HUES48 (cell line): Measurements from ENCODE around the gene GSTT2.

Experiments
- H3K27ac ChIP-seq: one replicate; pipeline ENCODE4 v1.7.0; 2013; ENCODE audit warnings: low read depth, low read length, inconsistent platforms
- H3K27me3 ChIP-seq: 2 replicates; pipeline ENCODE4 v1.6.1; 2013; ENCODE audit warnings: mild to moderate bottlenecking, low read length; ENCODE audit not compliant: control insufficient read depth, insufficient read depth
- H3K36me3 ChIP-seq: 2 replicates; pipeline ENCODE4 v1.6.1; 2013; ENCODE audit warnings: low read length; ENCODE audit not compliant: control insufficient read depth, insufficient read depth
- H3K4me1 ChIP-seq: 2 replicates; pipeline ENCODE4 v1.6.1; 2013; ENCODE audit warnings: mild to moderate bottlenecking, low read length; ENCODE audit not compliant: control insufficient read depth, insufficient read depth
- H3K4me3 ChIP-seq: 2 replicates; pipeline ENCODE4 v1.5.1; 2013; ENCODE audit warnings: mild to moderate bottlenecking, low read depth, low read length
- H3K9ac ChIP-seq: 2 replicates; pipeline ENCODE4 v1.6.1; 2013; ENCODE audit warnings: mild to moderate bottlenecking, low read depth, low read length, moderate library complexity
- H3K9me3 ChIP-seq: 2 replicates; pipeline ENCODE4 v1.6.1; 2013; ENCODE audit warnings: low read length; ENCODE audit not compliant: control insufficient read depth, insufficient read depth

The GSTT2 gene

DNA sequence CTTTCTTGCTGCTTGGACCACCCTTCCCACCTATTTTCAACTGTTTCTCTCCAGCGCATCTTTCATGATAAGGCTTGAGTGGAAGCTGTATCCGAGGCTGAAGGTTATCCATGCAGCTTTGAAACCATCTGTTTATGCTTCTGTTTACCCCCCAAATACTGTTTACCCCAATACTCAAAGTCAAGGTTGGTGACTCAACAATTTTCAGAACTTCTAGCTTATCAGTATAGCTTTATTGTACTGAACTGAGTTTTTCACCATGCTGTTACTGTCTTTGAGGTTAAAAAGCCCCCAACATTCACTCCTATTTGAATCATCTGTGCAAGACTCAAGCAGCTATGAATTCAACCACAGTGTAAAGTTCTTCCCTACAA is 30.1 kb downstream of the GSTT2 start:
- no peaks in the 10 kb centered on the region for H3K4me1 ChIP-seq
- no peaks in the 10 kb centered on the region for H3K27me3 ChIP-seq
- no peak overlapping the region for H3K27ac ChIP-seq
- H3K9me3 ChIP-seq, result no peaks in the 10 kb centered on the region
- H3K4me3 ChIP-seq, result no peak overlapping the region
- H3K36me3 ChIP-seq, result no peaks in the 10 kb centered on the region
- no peak overlapping the region for H3K9ac ChIP-seq

DNA sequence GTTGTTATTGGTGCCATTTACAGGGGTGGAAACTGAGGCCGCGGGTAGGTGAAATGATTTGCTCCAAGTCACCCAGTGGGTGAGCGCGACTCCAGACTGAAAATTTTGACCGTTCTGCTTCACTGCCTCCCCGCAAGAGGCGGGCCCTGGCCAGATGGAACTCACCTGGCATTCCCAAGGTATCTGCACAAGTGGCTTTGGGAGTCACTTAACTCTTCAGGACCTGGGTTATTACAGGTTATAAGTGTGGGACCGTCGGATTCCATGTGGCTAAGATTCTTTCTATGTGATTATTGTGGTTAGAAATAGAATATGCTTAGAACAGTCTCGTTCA is 31.8 kb downstream of the GSTT2 start:
- H3K27ac ChIP-seq, result peak overlapping the region; percentile 82
- peak overlapping the region; percentile 52 for H3K9ac ChIP-seq
- no peaks in the 10 kb centered on the region for H3K4me1 ChIP-seq
- no peaks in the 10 kb centered on the region for H3K36me3 ChIP-seq
- H3K27me3 ChIP-seq, result no peaks in the 10 kb centered on the region
- peak overlapping the region; percentile 83 for H3K4me3 ChIP-seq
- no peaks in the 10 kb centered on the region for H3K9me3 ChIP-seq

DNA sequence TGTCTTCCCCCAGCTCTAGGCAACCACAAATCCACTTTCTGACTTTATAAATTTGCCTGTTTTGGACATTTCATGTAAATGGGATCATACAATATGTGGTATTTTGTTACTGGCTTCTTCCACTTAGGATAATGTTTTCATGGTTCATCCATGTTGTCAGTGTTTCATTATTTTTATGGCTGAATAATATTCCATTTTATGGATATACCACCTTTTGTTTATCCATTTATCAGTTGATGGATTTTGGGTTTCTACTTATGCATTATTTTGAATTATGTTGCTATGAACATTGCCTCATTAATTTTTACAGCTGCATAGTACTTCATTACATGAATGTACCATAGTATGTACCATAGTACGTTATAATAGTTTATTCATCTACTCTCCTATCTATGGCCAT is 36.2 kb downstream of the GSTT2 start:
- no peaks in the 10 kb centered on the region for H3K9me3 ChIP-seq
- H3K27me3 ChIP-seq, result no peaks in the 10 kb centered on the region
- no peaks in the 10 kb centered on the region for H3K4me1 ChIP-seq
- H3K36me3 ChIP-seq, result 0 out of 2 replicates have a peak, but pooled peaks cover 5% of the 10 kb centered on the region
- no peak overlapping the region for H3K4me3 ChIP-seq
- H3K27ac ChIP-seq, result no peak overlapping the region
- H3K9ac ChIP-seq, result no peak overlapping the region

DNA sequence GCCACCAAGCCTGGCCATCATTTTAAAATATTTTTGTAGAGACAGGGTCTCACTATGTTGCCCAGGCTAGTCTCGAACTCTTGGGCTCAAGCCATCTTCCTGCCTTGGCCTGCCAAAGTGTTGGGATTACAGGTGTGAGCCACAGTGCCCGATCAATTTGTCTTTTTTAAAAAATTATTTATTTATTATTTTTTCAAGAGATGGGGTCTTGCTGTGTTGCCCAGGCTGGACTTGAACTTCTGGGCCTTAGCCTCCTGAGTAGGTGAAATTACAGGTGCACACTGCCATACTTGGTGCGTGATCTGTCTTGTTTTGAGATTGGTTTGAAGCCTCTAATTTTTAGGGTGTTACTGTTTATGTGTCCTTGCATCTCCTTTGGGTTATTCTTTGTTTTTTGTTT is 41.4 kb downstream of the GSTT2 start:
- H3K9ac ChIP-seq, result no peak overlapping the region
- peaks cover 5% of the 10 kb centered on the region for H3K4me1 ChIP-seq
- H3K36me3 ChIP-seq, result peaks cover 5% of the 10 kb centered on the region; the same call in 1 of the 2 replicates
- H3K27me3 ChIP-seq, result no peaks in the 10 kb centered on the region
- H3K4me3 ChIP-seq, result no peak overlapping the region
- H3K27ac ChIP-seq, result no peak overlapping the region
- H3K9me3 ChIP-seq, result no peaks in the 10 kb centered on the region

DNA sequence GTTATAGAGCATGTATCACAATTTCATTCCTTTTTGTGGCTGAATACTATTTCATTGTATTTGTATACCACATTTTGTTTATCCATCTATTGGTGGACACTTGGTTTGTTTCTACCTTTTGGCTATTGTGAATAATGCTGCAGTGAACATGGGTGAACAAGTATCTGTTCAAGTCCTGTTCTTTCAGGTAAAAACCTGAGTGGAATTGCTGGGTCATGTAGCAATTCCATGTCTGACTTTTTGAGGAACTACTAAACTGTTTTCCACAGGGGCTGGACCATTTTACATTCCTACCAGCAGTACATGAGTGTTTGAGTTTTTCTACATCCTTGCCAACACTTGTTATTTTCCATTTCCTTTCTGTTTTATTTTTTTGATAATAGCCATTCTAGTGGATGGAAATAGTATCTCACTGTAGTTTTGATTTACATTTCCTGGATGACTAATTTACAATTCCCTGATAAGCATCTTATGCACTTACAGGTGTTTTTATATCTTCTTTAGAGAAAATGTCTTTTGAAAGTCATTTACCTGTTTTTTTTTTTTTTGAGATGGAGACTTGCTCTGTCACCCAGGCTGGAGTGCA is 43.4 kb downstream of the GSTT2 start:
- H3K9ac ChIP-seq, result no peak overlapping the region
- H3K4me1 ChIP-seq, result peaks cover 5% of the 10 kb centered on the region
- H3K27me3 ChIP-seq, result no peaks in the 10 kb centered on the region
- H3K9me3 ChIP-seq, result no peaks in the 10 kb centered on the region
- no peak overlapping the region for H3K4me3 ChIP-seq
- H3K27ac ChIP-seq, result no peak overlapping the region
- H3K36me3 ChIP-seq, result no peaks in the 10 kb centered on the region; the same call in 1 of the 2 replicates

DNA sequence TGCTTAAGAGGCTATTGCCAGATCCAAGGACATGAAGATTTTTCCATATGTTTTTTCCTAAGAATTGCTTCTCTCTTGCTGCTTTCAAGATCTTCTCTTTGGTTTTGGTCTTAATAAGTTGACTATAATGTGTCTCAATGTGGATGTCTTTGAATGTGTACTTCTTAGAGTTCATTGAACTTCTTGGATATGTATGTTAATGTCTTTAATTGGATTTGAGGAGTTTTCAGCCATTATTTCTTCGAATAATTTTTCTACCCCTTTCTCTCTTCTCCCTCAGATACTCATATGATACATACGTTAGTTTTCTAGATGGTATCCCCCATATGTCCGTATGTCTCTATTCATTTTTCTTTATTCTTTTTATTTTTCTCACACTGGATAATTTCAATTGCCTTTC is 44.4 kb downstream of the GSTT2 start:
- no peaks in the 10 kb centered on the region for H3K9me3 ChIP-seq
- peaks cover 5% of the 10 kb centered on the region for H3K4me1 ChIP-seq
- H3K36me3 ChIP-seq, result no peaks in the 10 kb centered on the region; the same call in 1 of the 2 replicates
- no peak overlapping the region for H3K9ac ChIP-seq
- no peaks in the 10 kb centered on the region for H3K27me3 ChIP-seq
- no peak overlapping the region for H3K27ac ChIP-seq
- H3K4me3 ChIP-seq, result no peak overlapping the region

DNA sequence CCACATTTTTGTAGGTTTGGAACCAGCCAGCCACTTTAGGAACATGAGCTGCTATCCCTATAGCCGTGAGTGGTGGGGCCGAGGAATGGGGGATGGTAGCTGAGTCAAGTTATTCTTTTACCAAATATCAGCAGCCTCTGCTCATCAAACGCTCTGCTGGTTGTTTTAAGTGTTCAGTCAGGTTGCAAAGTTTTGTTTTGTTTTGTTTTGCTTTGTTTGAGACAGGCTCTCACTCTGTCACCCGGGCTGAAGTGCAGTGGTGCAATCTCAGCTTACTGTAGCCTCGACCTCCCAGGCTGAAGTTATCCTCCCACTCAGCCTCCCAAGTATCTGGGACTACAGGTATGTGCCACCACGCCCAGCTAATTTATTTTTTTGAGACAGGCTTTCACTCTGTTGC is 45.5 kb downstream of the GSTT2 start:
- H3K4me1 ChIP-seq, result peaks cover 5% of the 10 kb centered on the region
- H3K27me3 ChIP-seq, result no peaks in the 10 kb centered on the region
- H3K9ac ChIP-seq, result no peak overlapping the region
- H3K4me3 ChIP-seq, result no peak overlapping the region
- no peak overlapping the region for H3K27ac ChIP-seq
- no peaks in the 10 kb centered on the region; the same call in 1 of the 2 replicates for H3K36me3 ChIP-seq
- H3K9me3 ChIP-seq, result no peaks in the 10 kb centered on the region

DNA sequence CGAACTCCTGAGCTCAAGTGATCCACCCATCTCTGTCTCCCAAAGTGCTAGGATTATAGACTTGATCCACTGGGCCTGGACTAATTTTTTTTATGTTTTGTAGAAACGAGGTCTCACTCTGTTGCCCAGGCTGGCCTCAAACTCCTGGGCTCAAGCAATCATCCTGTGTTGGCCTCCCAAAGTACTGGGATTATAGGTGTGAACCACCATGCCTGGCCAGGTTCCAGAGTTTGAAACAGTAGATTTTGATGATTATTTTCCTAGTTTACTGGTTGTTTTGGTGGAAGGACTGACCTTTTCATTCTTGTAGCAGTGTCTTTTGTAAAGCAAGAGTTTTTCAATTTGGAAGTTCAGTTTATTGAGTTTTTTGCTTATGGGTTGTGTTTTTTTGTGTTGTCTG is 46.1 kb downstream of the GSTT2 start:
- H3K27me3 ChIP-seq, result no peaks in the 10 kb centered on the region
- no peak overlapping the region for H3K27ac ChIP-seq
- no peaks in the 10 kb centered on the region; the same call in 1 of the 2 replicates for H3K36me3 ChIP-seq
- H3K9me3 ChIP-seq, result no peaks in the 10 kb centered on the region
- no peak overlapping the region for H3K4me3 ChIP-seq
- H3K9ac ChIP-seq, result no peak overlapping the region
- peaks cover 5% of the 10 kb centered on the region for H3K4me1 ChIP-seq

DNA sequence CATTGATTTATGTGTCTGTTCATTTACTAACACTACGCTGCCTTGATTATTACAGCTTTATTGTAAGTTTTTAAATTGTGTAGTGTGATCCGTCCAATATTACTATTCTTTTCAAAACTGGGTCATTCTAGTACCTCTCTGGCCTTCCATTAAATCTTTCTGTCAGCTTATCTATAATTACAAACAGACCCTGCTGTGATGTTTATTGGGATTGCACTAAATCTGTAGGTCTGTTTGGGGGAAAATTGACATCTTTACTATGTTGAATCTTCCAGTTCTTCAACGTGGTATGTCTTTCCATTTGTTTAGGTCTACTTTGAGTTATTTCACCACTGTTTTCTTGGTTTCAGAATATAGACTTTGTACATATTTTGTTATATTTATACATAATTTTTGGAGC is 46.8 kb downstream of the GSTT2 start:
- Histone ChIP-seq H3K27me3 (no peaks in the 10 kb centered on the region), H3K36me3 (no peaks in the 10 kb centered on the region; the same call in 1 of the 2 replicates), H3K27ac (no peak overlapping the region), H3K4me1 (peaks cover 5% of the 10 kb centered on the region), H3K9ac (no peak overlapping the region), H3K9me3 (no peaks in the 10 kb centered on the region), H3K4me3 (no peak overlapping the region)

DNA sequence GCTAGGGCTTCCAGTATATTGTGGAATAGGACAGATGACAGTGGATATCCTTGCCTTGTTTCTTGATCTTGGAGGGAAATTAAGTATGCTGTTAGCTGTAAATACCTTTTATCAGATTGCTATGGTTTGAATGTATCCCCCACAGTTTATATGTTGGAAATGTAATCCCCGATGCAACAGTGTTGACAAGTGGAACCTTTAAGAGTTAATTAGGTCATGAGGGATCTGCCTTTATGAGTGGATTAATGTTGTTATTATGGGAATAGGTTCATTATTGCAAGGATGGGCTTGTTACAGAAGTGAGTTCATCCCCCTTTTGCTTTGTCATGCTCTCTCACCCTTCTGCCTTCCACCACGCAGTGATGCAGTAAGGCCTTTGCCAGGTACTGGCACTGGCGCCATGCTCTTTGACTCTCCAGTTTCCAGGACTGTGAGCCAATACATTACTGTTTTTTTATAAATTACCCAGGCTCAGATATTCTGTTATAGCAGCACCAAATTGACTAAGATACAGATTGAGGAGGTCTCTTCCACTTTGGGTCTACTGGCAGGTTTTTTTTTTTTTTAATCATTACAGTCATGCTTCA is 47.5 kb downstream of the GSTT2 start:
- Histone ChIP-seq H3K9me3 (no peaks in the 10 kb centered on the region), H3K9ac (no peak overlapping the region), H3K4me3 (no peak overlapping the region), H3K27ac (no peak overlapping the region), H3K36me3 (no peaks in the 10 kb centered on the region; the same call in 1 of the 2 replicates), H3K27me3 (no peaks in the 10 kb centered on the region), H3K4me1 (peaks cover 5% of the 10 kb centered on the region)

DNA sequence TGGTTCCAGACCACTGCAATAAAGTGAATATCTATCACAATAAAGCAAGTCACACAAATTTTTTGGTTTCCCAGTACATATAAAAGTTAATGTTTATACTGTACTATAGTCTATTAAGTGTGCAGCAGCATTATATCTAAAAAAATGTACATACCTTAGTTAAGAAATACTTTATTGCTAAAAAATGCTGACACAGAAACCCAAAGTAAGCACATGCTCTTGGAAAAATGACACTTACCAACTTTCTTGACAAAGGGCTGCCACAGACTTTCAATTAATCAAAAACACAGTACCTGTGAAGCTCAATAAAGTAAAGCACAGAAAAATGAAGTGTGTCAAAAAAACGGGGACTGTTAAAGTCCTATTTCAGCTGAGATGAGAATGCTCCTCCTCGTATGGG is 48.1 kb downstream of the GSTT2 start:
- H3K36me3 ChIP-seq, result no peaks in the 10 kb centered on the region; the same call in 1 of the 2 replicates
- H3K4me3 ChIP-seq, result no peak overlapping the region
- H3K9me3 ChIP-seq, result no peaks in the 10 kb centered on the region
- H3K27me3 ChIP-seq, result no peaks in the 10 kb centered on the region
- no peak overlapping the region for H3K9ac ChIP-seq
- H3K27ac ChIP-seq, result no peak overlapping the region
- peaks cover 5% of the 10 kb centered on the region for H3K4me1 ChIP-seq
